Measurements from ENCODE around the gene OR56B4.

OR56B4 gene

GRCh38 chr11:6156628-6157359 lies 49.3 kb downstream of the OR56B4 start:
- Histone ChIP-seq H3K9me3 (ENCODE audit: control insufficient read depth, low read length) (no peaks in the 10 kb centered on the region), H3K27me3 (ENCODE audit: control insufficient read depth, insufficient read depth, low read length) (no peaks in the 10 kb centered on the region), H3K4me3 (ENCODE audit: low read length) (no peak overlapping the region), H3K36me3 (ENCODE audit: control insufficient read depth, insufficient read depth, low read length) (no peaks in the 10 kb centered on the region), H3K9ac (ENCODE audit: low read length) (no peak overlapping the region), H3K4me1 (ENCODE audit: control insufficient read depth, insufficient read depth, low read length) (no peaks in the 10 kb centered on the region)
